Fibroblast of gingiva (primary cell): ENCODE results near the gene SLAMF6.
"Not testable (repeated sequence)": the region's sequence is repeated elsewhere in the genome, so short reads cannot be mapped to it uniquely, and the experiment has no call there.

Experiments
- DNase-seq: peaks from one replicate; pipeline ENCODE4 v3.0.0-alpha.2; 2011; ENCODE audit warnings: low read depth

SLAMF6 gene

GRCh38 chr1:160522622-160523345 lies at the start of gene SLAMF6:
Gene SLAMF6, minus strand, starts transcription at chr1:160523255. Its CDS starts 63 bp downstream, at chr1:160523192.
- no peak for DNase-seq

- no peak for DNase-seq
These were observed 47.8 kb upstream of the SLAMF6 start for GRCh38 chr1:160570840-160571239.

GRCh38 chr1:160569806-160570205 lies 46.8 kb upstream of the SLAMF6 start:
- no peak for DNase-seq

GRCh38 chr1:160567858-160568682 lies 45.0 kb upstream of the SLAMF6 start:
- DNase-seq = no peak

- no peak for DNase-seq
These were observed 44.3 kb upstream of the SLAMF6 start for GRCh38 chr1:160567341-160567740.

GRCh38 chr1:160565564-160565963 lies 42.5 kb upstream of the SLAMF6 start:
- no peak for DNase-seq

GRCh38 chr1:160563230-160563629 lies 40.2 kb upstream of the SLAMF6 start:
- not testable (repeated sequence) for DNase-seq

GRCh38 chr1:160562745-160563144 lies 39.7 kb upstream of the SLAMF6 start:
- DNase-seq = not testable (repeated sequence)

- no peak for DNase-seq
These were observed 37.8 kb upstream of the SLAMF6 start for GRCh38 chr1:160560806-160561205.

- no peak for DNase-seq
These were observed 37.1 kb upstream of the SLAMF6 start for GRCh38 chr1:160560045-160560705.

GRCh38 chr1:160559437-160559836 lies 36.4 kb upstream of the SLAMF6 start:
- not testable (repeated sequence) for DNase-seq

GRCh38 chr1:160558660-160559380 lies 35.8 kb upstream of the SLAMF6 start:
- no peak for DNase-seq

- DNase-seq = no peak
These were observed 30.7 kb upstream of the SLAMF6 start for GRCh38 chr1:160553778-160554177.

- DNase-seq = no peak
These were observed 29.4 kb upstream of the SLAMF6 start for GRCh38 chr1:160552425-160552824.

GRCh38 chr1:160550572-160551034 lies 27.5 kb upstream of the SLAMF6 start:
- DNase-seq = no peak

- DNase-seq = no peak
These were observed 26.6 kb upstream of the SLAMF6 start for GRCh38 chr1:160549665-160550006.

- no peak for DNase-seq
These were observed 26.1 kb upstream of the SLAMF6 start for GRCh38 chr1:160548960-160549664.

- no peak for DNase-seq
These were observed 25.1 kb upstream of the SLAMF6 start for GRCh38 chr1:160548183-160548582.

GRCh38 chr1:160547422-160547821 lies 24.4 kb upstream of the SLAMF6 start:
- DNase-seq = no peak

GRCh38 chr1:160546942-160547341 lies 23.9 kb upstream of the SLAMF6 start:
- no peak for DNase-seq

GRCh38 chr1:160544647-160545046 lies 21.6 kb upstream of the SLAMF6 start:
- DNase-seq = no peak
